H1 (cell line): ENCODE data around the gene NHSL2. TPM values are rescaled to one million over a fixed set of nuclear protein-coding genes. Genes with fewer than 3 reads are reported as not detected.

Experiments used
- CTCF ChIA-PET: fragments of 300-600 bp; sonication (Branson Sonifier 250); formaldehyde crosslinking; loops from one replicate; lab custom pipeline; 2021; ENCODE audit not compliant: partially characterized antibody; lab: Charles Lee
- POLR2A ChIA-PET: fragments of 300-600 bp; sonication (Branson Sonifier 250); formaldehyde crosslinking; loops from one replicate; lab custom pipeline; 2021; ENCODE audit warnings: inconsistent platforms; ENCODE audit not compliant: partially characterized antibody; lab: Charles Lee
- DNase-seq, 2 experiments: peaks; one replicate each; pipeline versions ENCODE4 v3.0.0 to v3.0.0-alpha.2; 2010 to 2022; ENCODE audit warnings: low spot score in 2 of 2, low read depth in 1 of 2, mixed read lengths in 1 of 2
- FAIRE-seq: peaks from 2 replicates; lab custom pipeline; 2011; peaks lifted over from hg19 to GRCh38; lab: Jason Lieb, UNC
- H2AFZ ChIP-seq: 2 replicates; pipeline ENCODE4 v1.8.1; 2012; ENCODE audit warnings: low read length, inconsistent platforms
- H2AK5ac ChIP-seq: 2 replicates; pipeline ENCODE4 v1.6.1; 2013; ENCODE audit warnings: low read depth, low read length
- H2BK120ac ChIP-seq: replicated peaks from 2 replicates; pipeline ENCODE3; 2013; ENCODE audit warnings: low read depth, low read length, inconsistent platforms
- H2BK12ac ChIP-seq: 2 replicates; pipeline ENCODE4 v1.6.1; 2013; ENCODE audit warnings: low read depth, low read length
- H2BK15ac ChIP-seq: 2 replicates; pipeline ENCODE4 v1.6.1; 2013; ENCODE audit warnings: low read length
- H2BK20ac ChIP-seq: 2 replicates; pipeline ENCODE4 v1.6.1; 2013; ENCODE audit warnings: low read length
- H2BK5ac ChIP-seq: 2 replicates; pipeline ENCODE4 v1.6.1; 2013; ENCODE audit warnings: low read depth, low read length
- H3K14ac ChIP-seq: 2 replicates; pipeline ENCODE4 v1.6.1; 2013; ENCODE audit warnings: inconsistent platforms; ENCODE audit not compliant: insufficient read length
- H3K18ac ChIP-seq: 2 replicates; pipeline ENCODE4 v1.6.1; 2013; ENCODE audit warnings: low read length; ENCODE audit errors: extremely low read depth
- H3K23ac ChIP-seq: 2 replicates; pipeline ENCODE4 v1.6.1; 2013; ENCODE audit warnings: inconsistent platforms; ENCODE audit not compliant: insufficient read length
- H3K23me2 ChIP-seq: 2 replicates; pipeline ENCODE4 v1.6.1; 2013; ENCODE audit warnings: low read depth, low read length
- H3K27ac ChIP-seq: 2 replicates; pipeline ENCODE4 v1.6.1; 2011; ENCODE audit warnings: low read depth, low read length, inconsistent platforms
- H3K27me3 ChIP-seq, 4 experiments: replicated peaks in 1 of 4; 1 replicate in 1 of 4; 2 replicates in 3 of 4; pipeline versions ENCODE4 v1.6.1 to v1.8.1; 2011 to 2013; ENCODE audit warnings: low read length in 3 of 4, mild to moderate bottlenecking in 3 of 4, inconsistent platforms in 2 of 4, mixed read lengths in 2 of 4, moderate library complexity in 1 of 4; ENCODE audit not compliant: control insufficient read depth in 3 of 4, insufficient read depth in 3 of 4; ENCODE audit errors: extremely low read depth in 1 of 4
- H3K36me3 ChIP-seq, 4 experiments: 2 replicates each; pipeline versions ENCODE4 v1.6.1 to v1.8.1; 2011 to 2013; ENCODE audit warnings: mild to moderate bottlenecking in 4 of 4, low read length in 3 of 4, moderate library complexity in 2 of 4, control low read depth in 1 of 4, inconsistent platforms in 1 of 4; ENCODE audit not compliant: insufficient read depth in 4 of 4, control insufficient read depth in 2 of 4
- H3K4ac ChIP-seq: replicated peaks from 2 replicates; pipeline ENCODE3; 2013; ENCODE audit warnings: low read length, low read depth, mixed read lengths, inconsistent platforms; ENCODE audit not compliant: insufficient read length
- H3K4me1 ChIP-seq, 4 experiments: replicated peaks in 1 of 4; 1 replicate in 1 of 4; 2 replicates in 3 of 4; pipeline versions ENCODE4 v1.6.1 to v1.8.1; 2011 to 2013; ENCODE audit warnings: low read length in 3 of 4, inconsistent platforms in 2 of 4, mixed read lengths in 1 of 4; ENCODE audit not compliant: insufficient read depth in 4 of 4, control insufficient read depth in 3 of 4
- H3K4me2 ChIP-seq, 2 experiments: 2 replicates each; pipeline versions ENCODE4 v1.6.1 to v1.8.1; 2011 to 2013; ENCODE audit warnings: low read depth in 2 of 2, low read length in 2 of 2, control low read depth in 1 of 2, inconsistent platforms in 1 of 2, mild to moderate bottlenecking in 1 of 2; ENCODE audit not compliant: insufficient read depth in 1 of 2
- H3K4me3 ChIP-seq, 4 experiments: fragments of 200-600, 300-600 bp in 1 of 4; sonication (generic), shearing (Covaris generic), sonication (Bioruptor Twin) in 1 of 4; 2 replicates each; pipeline versions ENCODE4 v1.5.1 to v1.8.1; 2011 to 2016; ENCODE audit warnings: low read length in 4 of 4, low read depth in 3 of 4, control low read depth in 2 of 4, inconsistent platforms in 2 of 4, mild to moderate bottlenecking in 2 of 4, mixed read lengths in 1 of 4, moderate library complexity in 1 of 4; ENCODE audit not compliant: insufficient read depth in 2 of 4; ENCODE audit errors: extremely low read depth in 1 of 4
- H3K56ac ChIP-seq: replicated peaks from 2 replicates; pipeline ENCODE3; 2013; ENCODE audit warnings: low read depth, mild to moderate bottlenecking, mixed read lengths, low read length, inconsistent platforms; ENCODE audit not compliant: insufficient read length
- H3K79me1 ChIP-seq: 2 replicates; pipeline ENCODE4 v1.6.1; 2013; ENCODE audit warnings: low read depth, low read length, control low read depth
- H3K79me2 ChIP-seq, 2 experiments: 2 replicates each; pipeline versions ENCODE4 v1.6.1 to v1.8.1; 2012 to 2013; ENCODE audit warnings: low read length in 2 of 2, mild to moderate bottlenecking in 2 of 2, inconsistent platforms in 1 of 2; ENCODE audit not compliant: insufficient read depth in 2 of 2, control insufficient read depth in 1 of 2
- H3K9ac ChIP-seq, 4 experiments: replicated peaks in 1 of 4; 1 replicate in 1 of 4; 2 replicates in 3 of 4; pipeline versions ENCODE4 v1.6.1 to v1.8.1; 2011 to 2013; ENCODE audit warnings: low read depth in 3 of 4, low read length in 3 of 4, control low read depth in 2 of 4, mild to moderate bottlenecking in 2 of 4, moderate library complexity in 2 of 4, inconsistent platforms in 1 of 4; ENCODE audit errors: extremely low read depth in 1 of 4
- H3K9me3 ChIP-seq, 2 experiments: 2 replicates each; pipeline versions ENCODE4 v1.6.1 to v1.8.1; 2012 to 2013; ENCODE audit warnings: mild to moderate bottlenecking in 2 of 2, moderate library complexity in 2 of 2, control low read depth in 1 of 2, inconsistent platforms in 1 of 2, low read depth in 1 of 2, low read length in 1 of 2, mixed read lengths in 1 of 2; ENCODE audit not compliant: insufficient read depth in 2 of 2
- H4K20me1 ChIP-seq, 2 experiments: replicated peaks in 1 of 2; 2 replicates each; pipeline versions ENCODE3 to v1.8.1; 2011 to 2013; ENCODE audit warnings: inconsistent platforms in 2 of 2, low read length in 2 of 2, mild to moderate bottlenecking in 1 of 2; ENCODE audit not compliant: insufficient read depth in 2 of 2, control insufficient read depth in 1 of 2
- H4K5ac ChIP-seq: 2 replicates; pipeline ENCODE4 v1.6.1; 2013; ENCODE audit warnings: low read length, low read depth, mixed read lengths, inconsistent platforms; ENCODE audit not compliant: insufficient read length
- H4K8ac ChIP-seq: 2 replicates; pipeline ENCODE4 v1.8.0; 2013; ENCODE audit warnings: mild to moderate bottlenecking, moderate library complexity, low read length, inconsistent platforms; ENCODE audit not compliant: insufficient read depth; ENCODE audit errors: extremely low read depth
- H4K91ac ChIP-seq: replicated peaks from 2 replicates; pipeline ENCODE3; 2013; ENCODE audit warnings: low read length, mixed read lengths, inconsistent platforms; ENCODE audit not compliant: insufficient read length
- ATF2 ChIP-seq: IDR thresholded peaks from 2 replicates; pipeline ENCODE4 v1.6.1; 2012; ENCODE audit warnings: low read length, inconsistent platforms
- BRCA1 ChIP-seq: IDR thresholded peaks from 2 replicates; pipeline ENCODE4 v1.6.1; 2012; ENCODE audit warnings: low read depth, low read length, improper control_type of control experiment
- CBX5 ChIP-seq: fragments of 300-800, 300-1000 bp; sonication (generic); IDR thresholded peaks from 2 replicates; pipeline ENCODE4 v1.7.1; 2016; ENCODE audit warnings: antibody characterized with exemption, low read length, low read depth
- EZH2 ChIP-seq: fragments of 200-600 bp; sonication (generic); IDR thresholded peaks from 2 replicates; pipeline ENCODE4 v1.7.1; 2012; ENCODE audit warnings: low read depth, mild to moderate bottlenecking, moderate library complexity, low read length, inconsistent platforms; ENCODE audit not compliant: severe bottlenecking
- KDM4A ChIP-seq: IDR thresholded peaks from one replicate; pipeline ENCODE4 v1.7.1; 2012; ENCODE audit warnings: low read depth, mild to moderate bottlenecking, moderate library complexity, low read length, inconsistent platforms; ENCODE audit not compliant: severe bottlenecking
- RAD21 ChIP-seq, 2 experiments: IDR thresholded peaks in 1 of 2; conservative IDR thresholded peaks in 1 of 2; 2 replicates each; pipeline ENCODE4 v1.6.1; 2011; ENCODE audit warnings: low read depth in 2 of 2, low read length in 2 of 2, improper control_type of control experiment in 1 of 2, inconsistent platforms in 1 of 2, mild to moderate bottlenecking in 1 of 2, moderate library complexity in 1 of 2
- RXRA ChIP-seq: IDR thresholded peaks from 2 replicates; pipeline ENCODE4 v1.6.1; 2011; ENCODE audit warnings: low read depth, mild to moderate bottlenecking, low read length, moderate library complexity; ENCODE audit not compliant: insufficient read depth
- SIN3A ChIP-seq, 2 experiments: IDR thresholded peaks in 1 of 2; conservative IDR thresholded peaks in 1 of 2; 2 replicates each; pipeline ENCODE4 v1.6.1; 2011 to 2012; ENCODE audit warnings: low read length in 2 of 2, improper control_type of control experiment in 1 of 2, low read depth in 1 of 2, mild to moderate bottlenecking in 1 of 2
- ZNF274 ChIP-seq: IDR thresholded peaks from 2 replicates; pipeline ENCODE4 v1.7.0; 2012; ENCODE audit warnings: low read length, borderline replicate concordance; ENCODE audit errors: extremely low read depth
- WGBS, 2 experiments: shearing (Covaris generic) in 1 of 2; methylation state at CpG; one replicate each; pipeline versions ENCODE4 v1.1.6 to v1.1.7; 2013 to 2015; ENCODE audit warnings: low lambda C conversion rate in 2 of 2, mixed read lengths in 2 of 2, inconsistent platforms in 1 of 2, low coverage in 1 of 2, missing lambda C conversion rate in 1 of 2; ENCODE audit not compliant: insufficient replicate concordance in 2 of 2, insufficient coverage in 1 of 2, insufficient read length in 1 of 2; ENCODE audit errors: extremely low coverage in 1 of 2, missing lambda C conversion rate in 1 of 2; 5-methylcytosine and 5-hydroxymethylcytosine counted together
- polyA plus RNA-seq, 7 experiments: library from polyadenylated mRNA; depleted of rRNA in 3 of 7; stranded (reverse) in 5 of 7; unstranded in 2 of 7; fragments of >200 nt in 5 of 7; fragments of 200-250 nt in 2 of 7; gene quantifications; 1 replicate in 5 of 7; 2 replicates in 1 of 7; 4 replicates in 1 of 7; pipeline versions ENCODE4 v1.2.1 to v1.2.3, GENCODE V29; 2011 to 2013; ENCODE audit warnings: missing spikeins in 2 of 7, mixed read lengths in 2 of 7
- total RNA-seq: library from RNA; stranded (reverse); fragmentation: NEBNext Ultra II Directional; extraction: Animal tissue kit (Norgen Biotek cat#: 25700); gene quantifications from 2 replicates; pipeline ENCODE4 v1.2.1, GENCODE V29; 2021

Gene NHSL2
- total and polyA plus RNA-seq, 2 of the 8 experiments (the other 6 are each of a cell fraction or from before 2014, with no cell fraction given) = 3.7 to 7.2 TPM

GRCh38 chrX:72031634-72032033 lies 121.0 kb downstream of the NHSL2 start:
- Histone ChIP-seq H3K4me2 (no peak overlapping the region), H3K79me2 (no peaks in the 10 kb centered on the region), H4K8ac (no peak overlapping the region), H3K23ac (no peak overlapping the region), H3K18ac (no peak overlapping the region), H3K4ac (no peak overlapping the region), H3K79me1 (no peaks in the 10 kb centered on the region), H3K27ac (no peak overlapping the region), H3K9me3 (no peaks in the 10 kb centered on the region), H3K4me3 (no peak overlapping the region), H2AK5ac (no peak overlapping the region), H3K4me1 (peaks cover 0 to 3% (median 0%) of the 10 kb centered on the region in 4 experiments; a peak in 1 of 7 replicates), H3K23me2 (no peaks in the 10 kb centered on the region), H4K20me1 (no peaks in the 10 kb centered on the region), H3K36me3 (no peaks in the 10 kb centered on the region), H2BK120ac (no peak overlapping the region), H4K5ac (no peak overlapping the region), H2BK20ac (no peak overlapping the region), H3K14ac (no peak overlapping the region), H3K56ac (no peak overlapping the region), H2BK12ac (no peak overlapping the region), H2BK15ac (no peak overlapping the region), H2AFZ (no peak overlapping the region), H3K27me3 (no peaks in the 10 kb centered on the region), H3K9ac (no peak overlapping the region), H4K91ac (no peak overlapping the region), H2BK5ac (no peak overlapping the region)
- CTCF ChIA-PET = interaction anchor here (0.8 to 1.7 kb wide), 2 partner anchors 10 to 11 kb away, joined by 3 to 5 read pairs; no protein-coding TSS in a partner anchor
- DNase-seq = no peak
- 100% methylated on average over 5 of the region's 5 CpGs; no CpG with 5 or more reads in 1 of the 2 experiments for WGBS, 2 experiments
- no peak for TF ChIP-seq CBX5
- no peak for TF ChIP-seq RAD21 (IDR thresholded peaks at IDR 0.05 in 1 of 2, conservative IDR thresholded peaks at IDR 0.05 in 1 of 2; ENCODE audit: low read depth in 2 of 2, low read length in 2 of 2)
- no peak for TF ChIP-seq ZNF274
- no peak for TF ChIP-seq SIN3A (conservative IDR thresholded peaks at IDR 0.05 in 1 of 2, IDR thresholded peaks at IDR 0.05 in 1 of 2; ENCODE audit: low read depth in 1 of 2, low read length in 2 of 2)
- no peak for TF ChIP-seq BRCA1
- TF ChIP-seq ATF2 = no peak
- no peak for TF ChIP-seq EZH2
- no peak for TF ChIP-seq RXRA
- no peak for TF ChIP-seq KDM4A
- FAIRE-seq = no peak
- POLR2A ChIA-PET = interaction anchor here (1.1 to 1.8 kb wide), 3 partner anchors 14 to 74 kb away, joined by 3 to 5 read pairs (median 3); no protein-coding TSS in a partner anchor
